GM12865 (cell line): ENCODE results near the gene LRRK1.

Source experiments
- DNase-seq: peaks from one replicate; pipeline ENCODE4 v3.0.0; 2010; ENCODE audit warnings: low read depth
- H3K4me3 ChIP-seq: 2 replicates; pipeline ENCODE4 v1.5.1; 2011; ENCODE audit warnings: mild to moderate bottlenecking, low read depth, low read length, control low read depth
- CTCF ChIP-seq: IDR thresholded peaks from 2 replicates; pipeline ENCODE4 v1.5.1; 2011; ENCODE audit warnings: low read length, control low read depth, low read depth, inconsistent platforms; ENCODE audit not compliant: insufficient read depth; ENCODE audit errors: missing control alignments

LRRK1 gene

DNA sequence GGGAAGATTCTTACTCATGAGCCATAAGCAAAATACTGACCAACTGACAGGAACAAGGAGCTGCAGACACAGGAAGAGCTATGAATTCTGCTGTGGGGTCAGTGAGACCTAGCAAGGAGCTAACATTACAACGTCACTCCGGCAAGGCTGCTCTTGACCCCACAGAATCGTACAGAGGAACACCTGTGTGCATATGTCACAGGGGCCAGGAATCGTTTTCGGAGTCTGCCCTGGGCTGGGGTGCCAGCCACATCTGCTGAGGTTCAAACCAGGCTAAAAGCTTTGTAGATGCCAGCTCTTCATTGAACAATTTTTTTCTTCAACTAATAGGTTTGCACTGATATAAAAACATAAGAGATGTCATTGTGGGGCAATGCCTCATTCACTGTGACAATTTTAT is 82.6 kb downstream of the LRRK1 start:
- H3K4me3 ChIP-seq: no peak overlapping the region
- no peak for DNase-seq
- TF ChIP-seq CTCF: no peak

DNA sequence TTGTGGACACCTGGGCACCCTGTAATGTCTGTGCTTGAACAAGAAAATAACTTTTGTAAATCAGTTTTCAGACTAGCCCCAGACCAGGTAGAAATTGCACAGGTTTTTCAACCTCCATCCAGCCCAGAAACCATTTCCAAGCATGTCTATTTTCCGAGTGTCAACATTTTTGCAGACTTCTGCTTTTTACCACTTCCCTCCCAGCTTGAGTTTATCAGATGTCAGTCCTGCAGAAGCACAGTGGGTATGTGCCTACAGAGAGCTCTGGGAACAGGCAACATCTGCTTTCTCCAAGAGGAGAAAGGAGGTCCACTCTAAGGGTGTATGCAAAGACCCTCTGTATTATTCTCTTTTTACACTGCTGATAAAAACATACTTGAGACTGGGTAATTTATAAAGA is 83.9 kb downstream of the LRRK1 start:
- TF ChIP-seq CTCF: no peak
- DNase-seq: no peak
- H3K4me3 ChIP-seq: no peak overlapping the region

DNA sequence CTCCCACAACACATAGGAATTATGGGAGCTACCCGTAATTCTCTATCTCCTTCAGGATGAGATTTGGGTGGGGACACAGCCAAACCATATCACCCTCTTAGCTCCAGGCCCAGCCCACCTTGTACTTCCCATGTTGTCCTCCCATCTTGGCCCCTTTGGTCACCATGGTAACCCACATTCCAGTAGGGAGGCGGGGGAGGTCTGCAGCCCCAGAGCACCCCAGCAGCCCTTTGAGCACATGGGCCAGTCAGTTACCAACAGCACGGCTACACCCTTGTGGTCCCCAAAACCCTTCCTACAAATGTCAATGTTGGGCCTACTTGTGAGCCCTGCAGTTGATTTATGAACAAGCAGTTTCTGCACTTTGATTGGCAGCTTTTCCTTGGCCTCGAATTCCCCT is 84.5 kb downstream of the LRRK1 start:
- H3K4me3 ChIP-seq: no peak overlapping the region
- DNase-seq: no peak
- TF ChIP-seq CTCF: no peak

GRCh38 chr15:101004500-101004899 is 85.3 kb downstream of the LRRK1 start:
- TF ChIP-seq CTCF: no peak
- no peak for DNase-seq
- no peak overlapping the region for H3K4me3 ChIP-seq

- DNase-seq: no peak
- TF ChIP-seq CTCF: no peak
- no peak overlapping the region for H3K4me3 ChIP-seq
These were observed 86.0 kb downstream of the LRRK1 start for GRCh38 chr15:101004986-101005747.

GRCh38 chr15:101006931-101007691 is 88.0 kb downstream of the LRRK1 start:
- peak; percentile 85 for TF ChIP-seq CTCF
- peak; percentile 73 for DNase-seq
- H3K4me3 ChIP-seq: no peak overlapping the region
